Lung (tissue), 12 donors: ENCODE results near the gene PCP2. TPM values are rescaled to one million over a fixed set of nuclear protein-coding genes. Genes with fewer than 3 reads are reported as not detected.

Experiments used
- ATAC-seq: fragments of 200-7000 bp; cut with Tn5 transposase; one replicate; pipeline ENCODE4 v1.9.1; 2020; ENCODE audit warnings: moderate number of reproducible peaks; ENCODE audit not compliant: insufficient read depth, low FRiP score
- DNase-seq, 3 donors: peaks; one replicate each; pipeline ENCODE4 v3.0.0-alpha.2; 2013 to 2017
- H3K27ac ChIP-seq, 2 donors: one replicate each; pipeline ENCODE4 v1.5.1; 2013; ENCODE audit warnings: mild to moderate bottlenecking in 2 of 2, moderate library complexity in 2 of 2, control low read depth in 1 of 2, inconsistent platforms in 1 of 2, low read depth in 1 of 2, low read length in 1 of 2
- H3K27me3 ChIP-seq, 3 donors: one replicate each; pipeline ENCODE4 v1.5.1; 2013; ENCODE audit warnings: low read length in 2 of 3; ENCODE audit not compliant: control insufficient read depth in 3 of 3, insufficient read depth in 3 of 3
- H3K36me3 ChIP-seq, 4 donors: one replicate each; pipeline ENCODE4 v1.5.1; 2013; ENCODE audit warnings: low read length in 4 of 4, mild to moderate bottlenecking in 1 of 4, moderate library complexity in 1 of 4; ENCODE audit not compliant: control insufficient read depth in 4 of 4, insufficient read depth in 4 of 4
- H3K4me1 ChIP-seq, 5 donors: one replicate each; pipeline ENCODE4 v1.5.1; 2013; ENCODE audit warnings: low read length in 5 of 5, mild to moderate bottlenecking in 2 of 5, moderate library complexity in 1 of 5; ENCODE audit not compliant: control insufficient read depth in 5 of 5, insufficient read depth in 5 of 5
- H3K4me3 ChIP-seq: one replicate; pipeline ENCODE4 v1.5.1; 2013; ENCODE audit warnings: mild to moderate bottlenecking, control low read depth, moderate library complexity
- H3K9ac ChIP-seq, 2 donors: one replicate each; pipeline ENCODE4 v1.5.1; 2013; ENCODE audit warnings: low read length in 2 of 2, control low read depth in 1 of 2; ENCODE audit not compliant: insufficient read depth in 1 of 2
- H3K9me3 ChIP-seq, 4 donors: one replicate each; pipeline ENCODE4 v1.5.1; 2013; ENCODE audit warnings: low read length in 3 of 4, mild to moderate bottlenecking in 1 of 4, moderate library complexity in 1 of 4; ENCODE audit not compliant: control insufficient read depth in 4 of 4, insufficient read depth in 3 of 4
- CTCF ChIP-seq: IDR thresholded peaks from 2 replicates; pipeline ENCODE4 v1.5.1; 2012; ENCODE audit warnings: mild to moderate bottlenecking; ENCODE audit errors: control extremely low read depth, extremely low read depth
- WGBS, 2 donors: extraction: QIAGEN DNeasy Blood & Tissue Kit; methylation state at CpG; one replicate each; pipeline ENCODE4 v1.1.7; 2013; 5-methylcytosine and 5-hydroxymethylcytosine counted together
- polyA plus RNA-seq, 2 donors: library from polyadenylated mRNA; stranded (reverse); fragments of 200-250 nt; gene quantifications; one replicate each; pipeline ENCODE4 v1.2.1, GENCODE V29; 2013
- total RNA-seq, 2 donors: library from RNA; depleted of rRNA in 1 of 2; stranded (reverse); fragments of >200 nt in 1 of 2; gene quantifications; one replicate each; pipeline ENCODE4 v1.2.1, GENCODE V29; 2014 to 2021
- donor health status: control.
- donor health status: control.
- donor health status: Bipolar disorder and iron deficiency.
- donor health status: healthy.
- donor health status: DM: yes; HTN: yes; CAD: no.

PCP2 gene
- total and polyA plus RNA-seq, 4 donors, result 0.60 to 4.4 (median 1.9) TPM

GRCh38 chr19:7680606-7681339 lies 47.3 kb upstream of the PCP2 start, which contains the start of gene TRAPPC5:
Gene TRAPPC5, plus strand, starts transcription at chr19:7680833. Its CDS starts 1,421 bp downstream, at chr19:7682254.
- H3K4me1 ChIP-seq, result peaks cover 0 to 12% (median 4%) of the 10 kb centered on the region in 5 donors
- peak; percentile 86 for ATAC-seq
- peak; percentile 88 to 94 (median 91) for DNase-seq
- H3K36me3 ChIP-seq, result peaks cover 0 to 16% (median 6%) of the 10 kb centered on the region in 4 donors
- H3K9me3 ChIP-seq, result no peaks in the 10 kb centered on the region
- 0 to 1% methylated on average over 58 to 79 of the region's 79 CpGs for WGBS, 2 donors
- TF ChIP-seq CTCF, result peak; percentile 98
- H3K9ac ChIP-seq, result peak within 1 kb of the TSS; percentile 42 to 68
- peak within 1 kb of the TSS; percentile 89 to 90 for H3K27ac ChIP-seq
- H3K27me3 ChIP-seq, result peaks cover 0 to 8% (median 4%) of the 10 kb centered on the region in 3 donors
- H3K4me3 ChIP-seq, result peak within 1 kb of the TSS; percentile 97

GRCh38 chr19:7679771-7680605 lies 46.5 kb upstream of the PCP2 start:
- H3K27me3 ChIP-seq, result peaks cover 0 to 8% (median 4%) of the 10 kb centered on the region in 3 donors
- H3K9ac ChIP-seq, result no peak overlapping the region
- no peaks in the 10 kb centered on the region for H3K9me3 ChIP-seq
- TF ChIP-seq CTCF, result no peak
- ATAC-seq (no peak), DNase-seq (no peak)
- H3K4me1 ChIP-seq, result peaks cover 0 to 12% (median 4%) of the 10 kb centered on the region in 5 donors
- H3K36me3 ChIP-seq, result peaks cover 0 to 14% (median 6%) of the 10 kb centered on the region in 4 donors
- H3K4me3 ChIP-seq, result no peak overlapping the region
- H3K27ac ChIP-seq, result no peak overlapping the region
- WGBS, 2 donors, result 50 to 60% methylated on average over 22 of the region's 22 CpGs

- Histone ChIP-seq H3K9ac (no peak overlapping the region), H3K27ac (no peak overlapping the region), H3K27me3 (peaks cover 0 to 8% (median 4%) of the 10 kb centered on the region in 3 donors), H3K4me3 (no peak overlapping the region), H3K36me3 (peaks cover 0 to 14% (median 6%) of the 10 kb centered on the region in 4 donors), H3K9me3 (no peaks in the 10 kb centered on the region), H3K4me1 (peaks cover 0 to 12% (median 4%) of the 10 kb centered on the region in 5 donors)
- no peak for ATAC-seq
- peak in 1 of 3 donors; percentile 16 for DNase-seq
- 43 to 44% methylated on average over 30 of the region's 30 CpGs for WGBS, 2 donors
- TF ChIP-seq CTCF, result no peak
These were observed 45.6 kb upstream of the PCP2 start for GRCh38 chr19:7678971-7679751.
